Measurements from ENCODE around the gene SH3RF3. TPM values are rescaled to one million over a fixed set of nuclear protein-coding genes. Genes with fewer than 3 reads are reported as not detected.

SH3RF3 gene
- total and polyA plus RNA-seq, 2 of the 13 experiments (the other 11 are each of a cell fraction or from before 2014, with no cell fraction given) = 0.04 TPM; not detected in 1

- Histone ChIP-seq H3K27ac (ENCODE audit: extremely low read length, insufficient read depth, low read length) (no peak overlapping the region), H3K36me3 (replicated peaks in 1 of 2; ENCODE audit: control insufficient read depth in 1 of 2, insufficient read depth in 2 of 2, low read length in 2 of 2) (no peaks in the 10 kb centered on the region), H2AFZ (ENCODE audit: low read length) (no peak overlapping the region), H3K4me1 (ENCODE audit: insufficient read depth, low read length) (no peaks in the 10 kb centered on the region), H3K9me3 (ENCODE audit: low read length) (no peaks in the 10 kb centered on the region), H3K9ac (ENCODE audit: insufficient read depth, low read depth, low read length) (no peak overlapping the region), H3K27me3 (ENCODE audit: control insufficient read depth in 1 of 2, insufficient read depth in 2 of 2, low read length in 2 of 2) (no peaks in the 10 kb centered on the region), H3K4me2 (ENCODE audit: low read depth, low read length) (no peak overlapping the region), H3K79me2 (ENCODE audit: insufficient read depth, low read length) (no peaks in the 10 kb centered on the region), H4K20me1 (ENCODE audit: insufficient read depth, low read length) (no peaks in the 10 kb centered on the region; the same call in 1 of the 2 replicates), H3K4me3 (replicated peaks in 1 of 3; ENCODE audit: insufficient read depth in 1 of 3, low read depth in 2 of 3, low read length in 3 of 3) (no peak overlapping the region)
- FAIRE-seq = no peak
- WGBS (ENCODE audit: low lambda C conversion rate) = 76% methylated on average over 7 of the region's 7 CpGs
- no TSS peak for BruUV-seq (replicated peaks)
- intact Hi-C loops (cut with micrococcal nuclease; ENCODE audit: unreplicated experiment) (no loop called here), in situ Hi-C loops (cut with HindIII; ENCODE audit: extremely low pct_ligation_motif_present, low pct_unique_long_range_greater_than_20kb) (no loop called here)
- DNase-seq (ENCODE audit: low spot score) = no peak
- no peak for ATAC-seq
- peak; percentile 99 for TF ChIP-seq MNT (IDR thresholded peaks at IDR 0.05)
- TF ChIP-seq TEF (CRISPR knock-in tag; IDR thresholded peaks at IDR 0.05) = no peak
- ChIA-PET POLR2A (no interaction called here), CTCF (ENCODE audit: low intra/inter-chr PET ratio, low total read pairs) (no interaction called here)
Observed at GRCh38 chr2:109400102-109400501, 271.1 kb downstream of the SH3RF3 start.

GRCh38 chr2:109401370-109401769 lies 272.4 kb downstream of the SH3RF3 start:
- ChIA-PET POLR2A (no interaction called here), CTCF (ENCODE audit: low intra/inter-chr PET ratio, low total read pairs) (no interaction called here)
- Histone ChIP-seq H2AFZ (ENCODE audit: low read length) (no peak overlapping the region), H4K20me1 (ENCODE audit: insufficient read depth, low read length) (no peaks in the 10 kb centered on the region; the same call in 1 of the 2 replicates), H3K27ac (ENCODE audit: extremely low read length, insufficient read depth, low read length) (no peak overlapping the region), H3K4me1 (ENCODE audit: insufficient read depth, low read length) (no peaks in the 10 kb centered on the region), H3K9me3 (ENCODE audit: low read length) (no peaks in the 10 kb centered on the region), H3K4me3 (replicated peaks in 1 of 3; ENCODE audit: insufficient read depth in 1 of 3, low read depth in 2 of 3, low read length in 3 of 3) (no peak overlapping the region), H3K79me2 (ENCODE audit: insufficient read depth, low read length) (no peaks in the 10 kb centered on the region), H3K4me2 (ENCODE audit: low read depth, low read length) (no peak overlapping the region), H3K9ac (ENCODE audit: insufficient read depth, low read depth, low read length) (no peak overlapping the region), H3K27me3 (ENCODE audit: control insufficient read depth in 1 of 2, insufficient read depth in 2 of 2, low read length in 2 of 2) (no peaks in the 10 kb centered on the region; a peak in 1 of 5 replicates), H3K36me3 (replicated peaks in 1 of 2; ENCODE audit: control insufficient read depth in 1 of 2, insufficient read depth in 2 of 2, low read length in 2 of 2) (no peaks in the 10 kb centered on the region)
- no TSS peak for BruUV-seq (replicated peaks)
- WGBS (ENCODE audit: low lambda C conversion rate) = 14% methylated on average over 2 of the region's 3 CpGs
- in situ Hi-C loops (cut with HindIII; ENCODE audit: extremely low pct_ligation_motif_present, low pct_unique_long_range_greater_than_20kb) = no loop called here
- FAIRE-seq (no peak), DNase-seq (ENCODE audit: low spot score) (no peak), ATAC-seq (no peak)
- intact Hi-C loops (cut with micrococcal nuclease; ENCODE audit: unreplicated experiment) = no loop called here
- no peak for TF ChIP-seq ZNF136 (CRISPR knock-in tag; IDR thresholded peaks at IDR 0.05; ENCODE audit: low read depth)
- TF ChIP-seq ELF4 (CRISPR knock-in tag; IDR thresholded peaks at IDR 0.05; ENCODE audit: borderline replicate concordance) = no peak
- no peak for TF ChIP-seq ZMYM3 (CRISPR knock-in tag; IDR thresholded peaks at IDR 0.05)
- no peak for TF ChIP-seq CEBPG (CRISPR knock-in tag; IDR thresholded peaks at IDR 0.05)
- TF ChIP-seq SP4 (CRISPR knock-in tag; IDR thresholded peaks at IDR 0.05) = no peak
- no peak for TF ChIP-seq ZBTB37 (CRISPR knock-in tag; IDR thresholded peaks at IDR 0.05)
- no peak for TF ChIP-seq ATF4 (CRISPR knock-in tag; IDR thresholded peaks at IDR 0.05)
- no peak for TF ChIP-seq SRSF9 (IDR thresholded peaks at IDR 0.05; ENCODE audit: borderline replicate concordance, insufficient read depth, low read depth, low read length, poor library complexity, severe bottlenecking)
- no peak for TF ChIP-seq ZNF251 (CRISPR knock-in tag; IDR thresholded peaks at IDR 0.05)
- no peak for TF ChIP-seq RARA (CRISPR knock-in tag; IDR thresholded peaks at IDR 0.05)
- TF ChIP-seq SP2 (CRISPR knock-in tag; IDR thresholded peaks at IDR 0.05) = no peak
- no peak for TF ChIP-seq ZNF441 (CRISPR knock-in tag; IDR thresholded peaks at IDR 0.05; ENCODE audit: borderline replicate concordance)
- no peak for TF ChIP-seq REPIN1 (CRISPR knock-in tag; IDR thresholded peaks at IDR 0.05; ENCODE audit: borderline replicate concordance, low read depth)
